H1 (cell line): ENCODE measurements around the gene COPZ2.

Experiments
- ATF2 ChIP-seq: IDR thresholded peaks from 2 replicates; pipeline ENCODE4 v1.6.1; 2012; ENCODE audit warnings: low read length, inconsistent platforms
- CHD1 ChIP-seq: IDR thresholded peaks from 2 replicates; pipeline ENCODE4 v1.6.1; 2012; ENCODE audit warnings: low read depth, low read length, improper control_type of control experiment
- EP300 ChIP-seq, 2 experiments: IDR thresholded peaks; 1 replicate in 1 of 2; 2 replicates in 1 of 2; pipeline ENCODE4 v1.6.1; 2011 to 2012; ENCODE audit warnings: low read depth in 2 of 2, low read length in 2 of 2, mild to moderate bottlenecking in 2 of 2, borderline replicate concordance in 1 of 2, inconsistent platforms in 1 of 2, moderate library complexity in 1 of 2
- EZH2 ChIP-seq: fragments of 200-600 bp; sonication (generic); IDR thresholded peaks from 2 replicates; pipeline ENCODE4 v1.7.1; 2012; ENCODE audit warnings: low read depth, mild to moderate bottlenecking, moderate library complexity, low read length, inconsistent platforms; ENCODE audit not compliant: severe bottlenecking
- JUND ChIP-seq: IDR thresholded peaks from 2 replicates; pipeline ENCODE4 v1.6.1; 2011; ENCODE audit warnings: mild to moderate bottlenecking, improper control_type of control experiment, low read length
- NRF1 ChIP-seq: IDR thresholded peaks from 2 replicates; pipeline ENCODE4 v1.6.1; 2011; ENCODE audit warnings: mild to moderate bottlenecking, low read depth, low read length, improper control_type of control experiment
- POLR2A ChIP-seq, 2 experiments: IDR thresholded peaks; 1 replicate in 1 of 2; 2 replicates in 1 of 2; pipeline ENCODE4 v1.6.1; 2011; ENCODE audit warnings: low read depth in 2 of 2, low read length in 2 of 2, mild to moderate bottlenecking in 2 of 2; ENCODE audit errors: control extremely low read depth in 1 of 2
- RBBP5 ChIP-seq: IDR thresholded peaks from 2 replicates; pipeline ENCODE4 v1.7.1; 2012; ENCODE audit warnings: low read depth, mild to moderate bottlenecking, inconsistent platforms, low read length, moderate library complexity, borderline replicate concordance
- SP1 ChIP-seq: IDR thresholded peaks from 2 replicates; pipeline ENCODE4 v1.6.1; 2011; ENCODE audit warnings: low read depth, low read length
- SUZ12 ChIP-seq: fragments of 200-600 bp; sonication (generic); IDR thresholded peaks from 2 replicates; pipeline ENCODE4 v1.6.1; 2012; ENCODE audit warnings: mild to moderate bottlenecking, inconsistent platforms, low read length, moderate library complexity, mixed read lengths
- TF ChIP-seq, protein P1 (sequence below), 3 experiments: IDR thresholded peaks; 1 replicate in 2 of 3; 2 replicates in 1 of 3; pipeline versions ENCODE4 v1.5.1 to v1.6.1; 2011; ENCODE audit warnings: low read length in 3 of 3, mild to moderate bottlenecking in 3 of 3, inconsistent platforms in 2 of 3, low read depth in 1 of 3, moderate library complexity in 1 of 3; ENCODE audit not compliant: insufficient read depth in 1 of 3; ENCODE audit errors: control extremely low read depth in 1 of 3

DNA sequence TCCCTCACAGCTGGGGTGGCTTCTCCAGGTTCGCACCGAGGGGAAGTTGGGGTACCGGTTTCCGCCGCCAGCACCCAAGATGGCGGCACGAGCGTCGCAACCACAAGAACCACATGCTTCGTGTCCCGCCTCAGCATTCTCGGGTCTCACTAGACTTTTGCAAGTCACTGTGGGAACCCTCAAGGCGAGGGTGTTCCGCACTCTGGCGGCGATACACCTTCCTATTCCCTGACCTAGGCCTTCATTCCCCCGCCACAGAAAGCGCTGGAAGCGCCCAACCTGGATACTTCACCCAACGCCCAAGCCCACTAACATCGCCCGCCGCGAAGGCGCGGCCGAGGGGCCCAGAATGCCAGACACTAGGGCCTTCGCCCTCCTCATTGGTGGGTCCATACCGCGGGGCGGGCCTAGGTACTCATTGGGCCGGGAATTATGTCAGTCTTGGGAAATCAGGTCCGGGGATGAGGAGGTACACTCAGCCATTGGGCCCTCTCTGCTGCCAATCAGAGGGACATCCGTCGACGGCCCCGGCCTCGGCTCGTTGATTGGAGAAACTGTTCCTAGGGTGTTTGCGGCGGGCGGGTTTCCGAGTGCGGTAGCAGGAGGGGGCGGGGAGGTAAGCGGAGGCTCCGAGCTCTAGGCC lies 10.3 kb upstream of the COPZ2 start, which contains the start of gene NFE2L1:
- no peak for TF ChIP-seq EP300 (IDR thresholded peaks at IDR 0.05; ENCODE audit: borderline replicate concordance in 1 of 2, low read depth in 2 of 2, low read length in 2 of 2)
- TF ChIP-seq EZH2, result no peak
- TF ChIP-seq SP1, result peak; percentile 98
- TF ChIP-seq, protein P1, sequence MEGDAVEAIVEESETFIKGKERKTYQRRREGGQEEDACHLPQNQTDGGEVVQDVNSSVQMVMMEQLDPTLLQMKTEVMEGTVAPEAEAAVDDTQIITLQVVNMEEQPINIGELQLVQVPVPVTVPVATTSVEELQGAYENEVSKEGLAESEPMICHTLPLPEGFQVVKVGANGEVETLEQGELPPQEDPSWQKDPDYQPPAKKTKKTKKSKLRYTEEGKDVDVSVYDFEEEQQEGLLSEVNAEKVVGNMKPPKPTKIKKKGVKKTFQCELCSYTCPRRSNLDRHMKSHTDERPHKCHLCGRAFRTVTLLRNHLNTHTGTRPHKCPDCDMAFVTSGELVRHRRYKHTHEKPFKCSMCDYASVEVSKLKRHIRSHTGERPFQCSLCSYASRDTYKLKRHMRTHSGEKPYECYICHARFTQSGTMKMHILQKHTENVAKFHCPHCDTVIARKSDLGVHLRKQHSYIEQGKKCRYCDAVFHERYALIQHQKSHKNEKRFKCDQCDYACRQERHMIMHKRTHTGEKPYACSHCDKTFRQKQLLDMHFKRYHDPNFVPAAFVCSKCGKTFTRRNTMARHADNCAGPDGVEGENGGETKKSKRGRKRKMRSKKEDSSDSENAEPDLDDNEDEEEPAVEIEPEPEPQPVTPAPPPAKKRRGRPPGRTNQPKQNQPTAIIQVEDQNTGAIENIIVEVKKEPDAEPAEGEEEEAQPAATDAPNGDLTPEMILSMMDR (IDR thresholded peaks at IDR 0.05; ENCODE audit: control extremely low read depth in 1 of 3, insufficient read depth in 1 of 3, low read depth in 1 of 3, low read length in 3 of 3), result no peak
- TF ChIP-seq POLR2A (IDR thresholded peaks at IDR 0.05; ENCODE audit: control extremely low read depth in 1 of 2, low read depth in 2 of 2, low read length in 2 of 2), result peak; percentile 69 to 95
- 0 out of 2 replicates have a peak, but pooled peaks have one; percentile 47 for TF ChIP-seq RBBP5
- TF ChIP-seq CHD1, result no peak
- no peak; the same call in 1 of the 2 replicates for TF ChIP-seq ATF2
- TF ChIP-seq JUND, result no peak
- no peak for TF ChIP-seq NRF1
- no peak for TF ChIP-seq SUZ12
